ENCODE results near the gene FLNB.

Gene FLNB

GRCh38 chr3:58043933-58044332 is 35.7 kb downstream of the FLNB start:
- TF ChIP-seq TEAD4 (IDR thresholded peaks at IDR 0.05) (no peak), EP300 (IDR thresholded peaks at IDR 0.05; ENCODE audit: borderline replicate concordance) (no peak), CEBPB (IDR thresholded peaks at IDR 0.05) (no peak), REST (IDR thresholded peaks at IDR 0.05; ENCODE audit: low read depth) (no peak), RAD21 (IDR thresholded peaks at IDR 0.05; ENCODE audit: low read depth) (no peak), YY1 (IDR thresholded peaks at IDR 0.05; ENCODE audit: low read depth) (no peak)
- TF ChIP-seq, protein P1, sequence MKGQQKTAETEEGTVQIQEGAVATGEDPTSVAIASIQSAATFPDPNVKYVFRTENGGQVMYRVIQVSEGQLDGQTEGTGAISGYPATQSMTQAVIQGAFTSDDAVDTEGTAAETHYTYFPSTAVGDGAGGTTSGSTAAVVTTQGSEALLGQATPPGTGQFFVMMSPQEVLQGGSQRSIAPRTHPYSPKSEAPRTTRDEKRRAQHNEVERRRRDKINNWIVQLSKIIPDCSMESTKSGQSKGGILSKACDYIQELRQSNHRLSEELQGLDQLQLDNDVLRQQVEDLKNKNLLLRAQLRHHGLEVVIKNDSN (IDR thresholded peaks at IDR 0.05), result no peak

DNA sequence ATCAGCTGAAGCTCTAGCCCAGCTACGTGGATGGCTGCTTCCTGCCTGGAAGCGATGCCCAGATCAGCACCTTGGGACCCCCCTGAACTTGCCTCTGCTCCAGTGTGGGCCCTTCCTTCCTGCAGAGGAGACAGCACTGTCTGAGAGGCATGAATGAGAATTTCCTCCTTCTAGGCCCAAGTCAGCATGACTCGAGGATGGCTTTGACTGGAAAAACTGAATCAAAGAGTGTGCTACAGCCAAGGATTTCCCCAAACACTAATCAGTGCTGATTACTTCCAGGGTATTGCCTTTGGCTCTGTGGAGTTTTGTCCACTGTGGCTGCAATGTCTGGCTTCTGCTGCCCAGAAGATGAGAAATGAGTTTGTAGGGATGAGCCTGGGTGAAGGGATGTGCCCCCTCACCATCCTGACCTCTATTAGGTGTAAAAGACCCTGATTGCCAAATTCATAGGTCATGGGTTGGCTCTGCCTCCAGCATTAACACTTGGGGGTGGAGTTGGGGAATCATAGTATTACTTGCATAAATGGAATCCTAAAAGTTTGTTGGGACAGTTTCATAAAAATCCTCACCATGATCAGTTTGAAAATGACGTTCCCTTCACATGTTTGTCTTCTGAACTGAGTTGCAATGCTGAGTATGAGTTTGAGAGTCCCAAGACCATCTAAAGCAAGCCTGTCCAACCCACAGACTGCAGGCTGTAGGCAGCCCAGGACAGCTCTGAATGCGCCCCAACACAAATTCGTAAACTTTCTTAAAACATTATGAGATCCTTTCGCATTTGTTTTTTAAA is 36.7 kb downstream of the FLNB start:
- TF ChIP-seq YY1 (IDR thresholded peaks at IDR 0.05; ENCODE audit: low read depth), result no peak

GRCh38 chr3:58047826-58048225 is 39.6 kb downstream of the FLNB start:
- TF ChIP-seq RAD21 (IDR thresholded peaks at IDR 0.05; ENCODE audit: low read depth) (no peak), TAF1 (IDR thresholded peaks at IDR 0.05; ENCODE audit: low read depth) (no peak), REST (IDR thresholded peaks at IDR 0.05; ENCODE audit: low read depth) (no peak), TEAD4 (IDR thresholded peaks at IDR 0.05) (no peak), EP300 (IDR thresholded peaks at IDR 0.05; ENCODE audit: borderline replicate concordance) (no peak), FOXM1 (IDR thresholded peaks at IDR 0.05; ENCODE audit: borderline replicate concordance, low read depth) (no peak), NFIC (IDR thresholded peaks at IDR 0.05) (no peak), ZBTB7A (IDR thresholded peaks at IDR 0.05; ENCODE audit: low read depth) (no peak), CEBPB (IDR thresholded peaks at IDR 0.05) (no peak), EGR1 (IDR thresholded peaks at IDR 0.05) (no peak), YY1 (IDR thresholded peaks at IDR 0.05; ENCODE audit: low read depth) (no peak), TCF12 (IDR thresholded peaks at IDR 0.05; ENCODE audit: low read depth) (no peak), CREB1 (IDR thresholded peaks at IDR 0.05; ENCODE audit: low read depth) (no peak)
- TF ChIP-seq, protein P1 (IDR thresholded peaks at IDR 0.05), result no peak
- TF ChIP-seq, protein P2, sequence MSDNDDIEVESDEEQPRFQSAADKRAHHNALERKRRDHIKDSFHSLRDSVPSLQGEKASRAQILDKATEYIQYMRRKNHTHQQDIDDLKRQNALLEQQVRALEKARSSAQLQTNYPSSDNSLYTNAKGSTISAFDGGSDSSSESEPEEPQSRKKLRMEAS (IDR thresholded peaks at IDR 0.05), result no peak

- TF ChIP-seq EGR1 (IDR thresholded peaks at IDR 0.05) (no peak), NFIC (IDR thresholded peaks at IDR 0.05) (no peak), RAD21 (IDR thresholded peaks at IDR 0.05; ENCODE audit: low read depth) (no peak), TCF12 (IDR thresholded peaks at IDR 0.05; ENCODE audit: low read depth) (no peak), TAF1 (IDR thresholded peaks at IDR 0.05; ENCODE audit: low read depth) (no peak), ZBTB7A (IDR thresholded peaks at IDR 0.05; ENCODE audit: low read depth) (no peak), TEAD4 (IDR thresholded peaks at IDR 0.05) (no peak), EP300 (IDR thresholded peaks at IDR 0.05; ENCODE audit: borderline replicate concordance) (no peak), YY1 (IDR thresholded peaks at IDR 0.05; ENCODE audit: low read depth) (no peak), REST (IDR thresholded peaks at IDR 0.05; ENCODE audit: low read depth) (no peak), FOXM1 (IDR thresholded peaks at IDR 0.05; ENCODE audit: borderline replicate concordance, low read depth) (no peak), CREB1 (IDR thresholded peaks at IDR 0.05; ENCODE audit: low read depth) (no peak), CEBPB (IDR thresholded peaks at IDR 0.05) (no peak)
- TF ChIP-seq, protein P1 (IDR thresholded peaks at IDR 0.05), result no peak
- TF ChIP-seq, protein P2 (IDR thresholded peaks at IDR 0.05), result no peak; the same call in 1 of the 2 replicates
Measured at GRCh38 chr3:58048301-58048700, 40.1 kb downstream of the FLNB start.

Data from Ishikawa (cell line).